Heart left ventricle (tissue), 16 donors: ENCODE results near the gene PRKCA. TPM values are rescaled to one million over a fixed set of nuclear protein-coding genes. Genes with fewer than 3 reads are reported as not detected.

ENCODE experiments used
- ATAC-seq, 4 donors: fragments of 200-7000 bp; cut with Tn5 transposase; one replicate each; pipeline ENCODE4 v1.9.1; 2020 to 2022; ENCODE audit warnings: moderate library complexity in 4 of 4, mild to moderate bottlenecking in 3 of 4, moderate number of reproducible peaks in 1 of 4
- DNase-seq, 5 donors: peaks; one replicate each; pipeline ENCODE4 v3.0.0-alpha.2; 2020
- H3K27ac ChIP-seq, 12 donors: fragments of 200-600 bp; sonication (generic) in 4 of 12; one replicate each; pipeline versions ENCODE4 v1.5.0 to v1.8.0; 2016 to 2022; ENCODE audit warnings: mild to moderate bottlenecking in 2 of 12
- H3K27me3 ChIP-seq, 9 donors: fragments of 200-600 bp; sonication (generic) in 2 of 9; one replicate each; pipeline versions ENCODE4 v1.5.1 to v1.8.0; 2016 to 2022; ENCODE audit warnings: mild to moderate bottlenecking in 3 of 9
- H3K36me3 ChIP-seq, 9 donors: fragments of 200-600 bp; sonication (generic) in 2 of 9; one replicate each; pipeline versions ENCODE4 v1.5.0 to v1.8.0; 2018 to 2022; ENCODE audit warnings: mild to moderate bottlenecking in 2 of 9
- H3K4me1 ChIP-seq, 12 donors: fragments of 200-600 bp; sonication (generic) in 4 of 12; one replicate each; pipeline versions ENCODE4 v1.5.0 to v1.8.0; 2016 to 2022; ENCODE audit warnings: mild to moderate bottlenecking in 3 of 12
- H3K4me3 ChIP-seq, 12 donors: fragments of 200-600 bp; sonication (generic) in 4 of 12; one replicate each; pipeline versions ENCODE4 v1.5.0 to v1.8.0; 2017 to 2022; ENCODE audit warnings: mild to moderate bottlenecking in 9 of 12, moderate library complexity in 4 of 12
- H3K9me3 ChIP-seq, 12 donors: fragments of 200-600 bp; sonication (generic) in 4 of 12; one replicate each; pipeline versions ENCODE4 v1.5.0 to v1.8.0; 2016 to 2022; ENCODE audit warnings: mild to moderate bottlenecking in 1 of 12
- CTCF ChIP-seq, 12 donors: fragments of 200-600 bp; sonication (generic) in 4 of 12; IDR thresholded peaks; one replicate each; pipeline versions ENCODE4 v1.5.0 to v1.8.0; 2018 to 2022; ENCODE audit warnings: antibody characterized with exemption in 12 of 12, mild to moderate bottlenecking in 5 of 12
- POLR2A ChIP-seq, 2 donors: fragments of 450-650 bp; IDR thresholded peaks; one replicate each; pipeline ENCODE4 v1.6.1; 2017; ENCODE audit warnings: antibody characterized with exemption in 2 of 2, mild to moderate bottlenecking in 2 of 2, moderate library complexity in 2 of 2
- WGBS, 4 donors: extraction: QIAGEN DNeasy Blood & Tissue Kit in 2 of 4; methylation state at CpG; one replicate each; pipeline versions ENCODE4 v1.1.5 to v1.1.7; 2013 to 2018; 5-methylcytosine and 5-hydroxymethylcytosine counted together
- intact Hi-C, 10 donors: fragments of 100-400 bp; cut with DNase I; formaldehyde crosslinking; loops; one replicate each; pipeline versions ENCODE4 v1.11.1 to v1.14.2; 2022
- microRNA counts, 2 donors: library from miRNA; unstranded; fragments of <30 nt; microRNA quantifications; one replicate each; lab custom pipeline; 2016
- microRNA-seq, 4 donors: library from miRNA; unstranded; fragments of <30 nt; microRNA quantifications; one replicate each; pipeline versions ENCODE4 to v1.2.0, GENCODE V29; 2017 to 2020
- polyA plus RNA-seq, 2 donors: library from polyadenylated mRNA; stranded (reverse); fragments of 200-250 nt; gene quantifications; one replicate each; pipeline ENCODE4 v1.2.3, GENCODE V29; 2013
- total RNA-seq, 9 donors: library from RNA; depleted of rRNA in 2 of 9; stranded (reverse); fragments of >200 nt in 2 of 9; fragmentation: NEBNext Ultra II Directional in 3 of 9; extraction: Animal tissue kit (Norgen Biotek cat#: 25700) in 3 of 9; gene quantifications; one replicate each; pipeline versions ENCODE4 v1.1.0 to v1.2.4, GENCODE V29; 2016 to 2023
- donor health status: ischemic (EF 13 %, LVEDD 7.1; RV severe dilation, severe dysfunction).
- donor health status: healthy with polysubstance abuse.
- donor health status: DM: no; HTN: yes; CAD: no.
- donor health status: DM: no; HTN: no; CAD: no.
- donor health status: ischemic (EF 25% LVEDD 6.9; RV normal size, moderate dysfunction).
- donor health status: ischemic (EF 25% LVEDD 5.7; RV mildly dilated, moderate dysfunction).
- donor health status: healthy.
- donor health status: DM: yes; HTN: yes; CAD: no.
- donor health status: ischemic (EF 35%, LVEDD 5.7; RV mildly dilated, moderate dysfunction).
- donor health status: nonischemic (EF 11% LVEDD 7.7; RV severe dilation, severe dysfunction).
- donor health status: DM: yes; HTN: yes; CAD: no.
- donor health status: PGD.
- donor health status: ischemic (EF 29% LVEDD 5.4; RV normal size, mild dysfunction).
- donor health status: nonischemic (EF 23%, LVEDD 6.1; RV moderate dilation, normal function).

PRKCA gene
- total and polyA plus RNA-seq, 11 donors, result 3.4 to 26.8 (median 11.4) TPM

- Histone ChIP-seq H3K36me3 (no peaks in the 10 kb centered on the region), H3K4me1 (no peaks in the 10 kb centered on the region), H3K27ac (no peak overlapping the region), H3K9me3 (peaks cover 0 to 17% (median 6%) of the 10 kb centered on the region in 12 donors), H3K27me3 (no peaks in the 10 kb centered on the region), H3K4me3 (no peak overlapping the region)
- no peak for DNase-seq
- intact Hi-C loops, result loop anchor here in 1 of 10 donors (10.0 kb wide), 1 partner anchor 56 kb away; no protein-coding TSS in a partner anchor
- 47 to 63% (median 56%) methylated on average over 9 to 12 of the region's 12 CpGs for WGBS, 4 donors
- TF ChIP-seq POLR2A (IDR thresholded peaks at IDR 0.05) (no peak), CTCF (IDR thresholded peaks at IDR 0.05) (no peak)
- ATAC-seq, result no peak
Observed at GRCh38 chr17:66858226-66859083, 556.0 kb downstream of the PRKCA start.

- intact Hi-C loops, result loop anchor here in 1 of 10 donors (10.0 kb wide), 1 partner anchor 55 kb away; no protein-coding TSS in a partner anchor
Observed at GRCh38 chr17:66859353-66859752, 556.9 kb downstream of the PRKCA start.

DNA sequence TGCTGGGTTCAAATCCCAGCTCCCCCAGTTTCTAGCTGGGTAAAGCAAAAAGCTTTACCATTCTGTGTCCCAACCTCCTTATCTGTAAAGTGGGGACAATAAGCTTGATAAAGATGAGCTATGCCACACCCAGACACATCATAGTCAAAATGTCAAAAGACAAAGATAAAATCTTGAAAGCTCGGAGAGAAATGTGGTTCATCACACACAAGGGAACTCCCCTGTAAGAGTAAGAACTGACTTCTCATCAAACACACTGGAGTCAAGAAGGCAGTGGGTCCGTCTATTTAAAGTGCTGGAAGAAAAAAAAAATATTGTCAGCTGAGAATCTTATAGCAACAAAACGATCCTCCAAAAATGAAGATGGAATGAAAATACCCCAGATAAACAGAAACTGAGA is 557.8 kb downstream of the PRKCA start:
- H3K27ac ChIP-seq, result no peak overlapping the region
- no peak overlapping the region for H3K4me3 ChIP-seq
- H3K9me3 ChIP-seq, result peaks cover 0 to 15% (median 3%) of the 10 kb centered on the region in 12 donors
- intact Hi-C loops, result no loop called here
- ATAC-seq (no peak), DNase-seq (no peak)
- WGBS, 4 donors, result 67 to 72% (median 70%) methylated on average over 3 of the region's 3 CpGs
- H3K36me3 ChIP-seq, result no peaks in the 10 kb centered on the region
- no peak for TF ChIP-seq POLR2A (IDR thresholded peaks at IDR 0.05)
- no peak for TF ChIP-seq CTCF (IDR thresholded peaks at IDR 0.05)
- H3K4me1 ChIP-seq, result no peaks in the 10 kb centered on the region
- no peaks in the 10 kb centered on the region for H3K27me3 ChIP-seq

More at GRCh38 chr17:66859353-66859752, 556.9 kb downstream of the PRKCA start:
- Histone ChIP-seq H3K9me3 (peaks cover 0 to 20% (median 6%) of the 10 kb centered on the region in 12 donors), H3K27ac (no peak overlapping the region), H3K4me1 (no peaks in the 10 kb centered on the region), H3K36me3 (no peaks in the 10 kb centered on the region), H3K27me3 (no peaks in the 10 kb centered on the region), H3K4me3 (no peak overlapping the region)
- no peak for TF ChIP-seq CTCF (IDR thresholded peaks at IDR 0.05)
- ATAC-seq (no peak), DNase-seq (no peak)
- 59 to 63% (median 60%) methylated on average over 8 of the region's 8 CpGs for WGBS, 4 donors

MicroRNA genes within 50 kb of the gene (microRNA counts, 767-probe panel; counts per million panel counts)
- microRNA hsa-miR-634 (lab: Ali Mortazavi, UCI), result 1,378 to 1,728 counts per million in 2 donors

Small RNA genes lying within 50 kb of the gene (microRNA-seq; reads per million reads assigned to microRNA genes)
- 0 reads per million in 4 donors for gene MIR634

Other genes starting within 250 kb of the PRKCA start
- gene CEP112, start 110.5 kb upstream of the PRKCA start, total RNA-seq, result 10 to 100 TPM in 8 of 9 donors, 1 to 10 TPM in 1; 9.8 to 28.3 (median 14.3) TPM
- 10 to 100 TPM in 1 of 2 donors, 1 to 10 TPM in 1; 5.5 to 16.1 TPM for gene CEP112, start 110.5 kb upstream of the PRKCA start, polyA plus RNA-seq
- under 1 TPM in 1 of 9 donors, not detected in 8; 0.30 TPM for gene APOH, start 73.2 kb upstream of the PRKCA start, total RNA-seq
- under 1 TPM in 1 of 2 donors, not detected in 1; 0.15 TPM for gene APOH, start 73.2 kb upstream of the PRKCA start, polyA plus RNA-seq